ENCODE measurements around the gene CBLB. TPM values are rescaled to one million over a fixed set of nuclear protein-coding genes. Genes with fewer than 3 reads are reported as not detected.

The CBLB gene
- total and polyA plus RNA-seq, 12 donors, result 20.4 to 58.9 (median 33.5) TPM

GRCh38 chr3:105780107-105780506 is 88.7 kb downstream of the CBLB start:
- no peak for DNase-seq
- H3K27ac ChIP-seq, result no peak overlapping the region
- 90 to 97% (median 95%) methylated on average over 2 of the region's 2 CpGs for WGBS, 4 donors
- H3K9me3 ChIP-seq (replicated peaks in 1 of 3), result no peaks in the 10 kb centered on the region
- H3K36me3 ChIP-seq (replicated peaks in 1 of 2), result no peaks in the 10 kb centered on the region
- intact Hi-C loops (cut with DNase I), result no loop called here
- TF ChIP-seq CTCF (IDR thresholded peaks at IDR 0.05) (no peak), POLR2A (IDR thresholded peaks at IDR 0.05) (no peak)
- peaks cover 5 to 14% of the 10 kb centered on the region in 2 donors for H3K4me1 ChIP-seq (replicated peaks in 1 of 2)
- no peaks in the 10 kb centered on the region for H3K27me3 ChIP-seq
- no peak overlapping the region for H3K4me3 ChIP-seq

GRCh38 chr3:105775368-105775767 is 93.4 kb downstream of the CBLB start:
- H3K9me3 ChIP-seq (replicated peaks in 1 of 3), result no peaks in the 10 kb centered on the region
- peaks cover 0 to 13% of the 10 kb centered on the region in 2 donors for H3K4me1 ChIP-seq (replicated peaks in 1 of 2)
- TF ChIP-seq POLR2A (IDR thresholded peaks at IDR 0.05), result no peak
- no peak for TF ChIP-seq CTCF (IDR thresholded peaks at IDR 0.05)
- 63 to 67% (median 65%) methylated on average over 3 of the region's 3 CpGs for WGBS, 4 donors
- no peaks in the 10 kb centered on the region for H3K36me3 ChIP-seq (replicated peaks in 1 of 2)
- H3K27ac ChIP-seq, result no peak overlapping the region
- intact Hi-C loops (cut with DNase I), result no loop called here
- H3K27me3 ChIP-seq, result no peaks in the 10 kb centered on the region
- no peak for DNase-seq
- H3K4me3 ChIP-seq, result no peak overlapping the region

GRCh38 chr3:105774444-105775180 is 94.2 kb downstream of the CBLB start:
- intact Hi-C loops (cut with DNase I), result no loop called here
- Histone ChIP-seq H3K36me3 (replicated peaks in 1 of 2) (no peaks in the 10 kb centered on the region), H3K9me3 (replicated peaks in 1 of 3) (no peaks in the 10 kb centered on the region), H3K4me3 (no peak overlapping the region), H3K27ac (no peak overlapping the region), H3K27me3 (no peaks in the 10 kb centered on the region), H3K4me1 (replicated peaks in 1 of 2) (peaks cover 0 to 13% of the 10 kb centered on the region in 2 donors)
- whole genome bisulfite sequencing, 4 donors, result 78 to 84% (median 84%) methylated on average over 1 of the region's 1 CpG
- no peak for DNase-seq
- TF ChIP-seq POLR2A (IDR thresholded peaks at IDR 0.05), result no peak
- no peak for TF ChIP-seq CTCF (IDR thresholded peaks at IDR 0.05)

- intact Hi-C loops (cut with DNase I), result no loop called here
- TF ChIP-seq CTCF (IDR thresholded peaks at IDR 0.05), result no peak
- no peak for TF ChIP-seq POLR2A (IDR thresholded peaks at IDR 0.05)
- no peaks in the 10 kb centered on the region for H3K27me3 ChIP-seq
- H3K4me1 ChIP-seq (replicated peaks in 1 of 2), result peaks cover 0 to 13% of the 10 kb centered on the region in 2 donors
- no peaks in the 10 kb centered on the region for H3K9me3 ChIP-seq (replicated peaks in 1 of 3)
- WGBS, 4 donors, result 90 to 96% (median 95%) methylated on average over 5 of the region's 5 CpGs
- no peak overlapping the region for H3K4me3 ChIP-seq
- no peak overlapping the region for H3K27ac ChIP-seq
- DNase-seq, result no peak
- H3K36me3 ChIP-seq (replicated peaks in 1 of 2), result no peaks in the 10 kb centered on the region
Observed at GRCh38 chr3:105773291-105773690, 95.5 kb downstream of the CBLB start.

Data from adrenal gland (tissue), 12 donors.